Anterior cingulate cortex (tissue), 58 donors: ENCODE results near the gene GRIK3.

Source experiments
- DNase-seq, 58 donors: peaks; one replicate each; lab custom pipeline; 2025; lab: John Stamatoyannopoulos, UW

The GRIK3 gene

GRCh38 chr1:37017720-37018119 lies 16.6 kb downstream of the GRIK3 start:
- DNase-seq, result no peak

- DNase-seq, result no peak
Measured at GRCh38 chr1:37016121-37016520, 18.2 kb downstream of the GRIK3 start.

- no peak for DNase-seq
Measured at GRCh38 chr1:37015713-37016112, 18.6 kb downstream of the GRIK3 start.

GRCh38 chr1:37012226-37012625 lies 22.1 kb downstream of the GRIK3 start:
- DNase-seq, result no peak

GRCh38 chr1:37010011-37010410 lies 24.3 kb downstream of the GRIK3 start:
- DNase-seq, result no peak

- no peak for DNase-seq
Measured at GRCh38 chr1:37009521-37009920, 24.8 kb downstream of the GRIK3 start.

- no peak for DNase-seq
Measured at GRCh38 chr1:37006132-37006868, 28.0 kb downstream of the GRIK3 start.

GRCh38 chr1:37002898-37003297 lies 31.4 kb downstream of the GRIK3 start:
- DNase-seq, result no peak

- DNase-seq, result no peak
Measured at GRCh38 chr1:37001703-37002102, 32.6 kb downstream of the GRIK3 start.

- DNase-seq, result no peak
Measured at GRCh38 chr1:36996106-36996505, 38.2 kb downstream of the GRIK3 start.

GRCh38 chr1:36994868-36995267 lies 39.4 kb downstream of the GRIK3 start:
- DNase-seq, result no peak

GRCh38 chr1:36994294-36994693 lies 40.0 kb downstream of the GRIK3 start:
- DNase-seq, result no peak

- no peak for DNase-seq
Measured at GRCh38 chr1:36992139-36992943, 42.0 kb downstream of the GRIK3 start.

- peak in 2 of 58 donors; percentile 10 to 23 for DNase-seq
Measured at GRCh38 chr1:36991551-36991950, 42.8 kb downstream of the GRIK3 start.

- no peak for DNase-seq
Measured at GRCh38 chr1:36990928-36991327, 43.4 kb downstream of the GRIK3 start.

GRCh38 chr1:36989241-36989640 lies 45.1 kb downstream of the GRIK3 start:
- peak in 22 of 58 donors; percentile 7 to 69 (median 42) for DNase-seq

GRCh38 chr1:36988741-36989193 lies 45.5 kb downstream of the GRIK3 start:
- peak in 26 of 58 donors; percentile 12 to 70 (median 31) for DNase-seq

GRCh38 chr1:36988321-36988720 lies 46.0 kb downstream of the GRIK3 start:
- DNase-seq, result peak in 41 of 58 donors; percentile 8 to 69 (median 36)

GRCh38 chr1:36987276-36987675 lies 47.0 kb downstream of the GRIK3 start:
- DNase-seq, result no peak

- DNase-seq, result peak in 1 of 58 donors; percentile 2
Measured at GRCh38 chr1:36986241-36986985, 47.9 kb downstream of the GRIK3 start.

- DNase-seq, result no peak
Measured at GRCh38 chr1:36984675-36985074, 49.6 kb downstream of the GRIK3 start.
